Activated CD8-positive, alpha-beta memory T cell treated with anti-CD3 and anti-CD28 coated beads for 1 hour (primary cell): ENCODE data around the gene FBXL5.

ENCODE experiments used
- DNase-seq, 2 donors: peaks; one replicate each; pipeline ENCODE4 v3.0.0-alpha.2; 2020; ENCODE audit warnings: low read depth in 1 of 2; ENCODE audit errors: extremely low read depth in 1 of 2

FBXL5 gene

DNA sequence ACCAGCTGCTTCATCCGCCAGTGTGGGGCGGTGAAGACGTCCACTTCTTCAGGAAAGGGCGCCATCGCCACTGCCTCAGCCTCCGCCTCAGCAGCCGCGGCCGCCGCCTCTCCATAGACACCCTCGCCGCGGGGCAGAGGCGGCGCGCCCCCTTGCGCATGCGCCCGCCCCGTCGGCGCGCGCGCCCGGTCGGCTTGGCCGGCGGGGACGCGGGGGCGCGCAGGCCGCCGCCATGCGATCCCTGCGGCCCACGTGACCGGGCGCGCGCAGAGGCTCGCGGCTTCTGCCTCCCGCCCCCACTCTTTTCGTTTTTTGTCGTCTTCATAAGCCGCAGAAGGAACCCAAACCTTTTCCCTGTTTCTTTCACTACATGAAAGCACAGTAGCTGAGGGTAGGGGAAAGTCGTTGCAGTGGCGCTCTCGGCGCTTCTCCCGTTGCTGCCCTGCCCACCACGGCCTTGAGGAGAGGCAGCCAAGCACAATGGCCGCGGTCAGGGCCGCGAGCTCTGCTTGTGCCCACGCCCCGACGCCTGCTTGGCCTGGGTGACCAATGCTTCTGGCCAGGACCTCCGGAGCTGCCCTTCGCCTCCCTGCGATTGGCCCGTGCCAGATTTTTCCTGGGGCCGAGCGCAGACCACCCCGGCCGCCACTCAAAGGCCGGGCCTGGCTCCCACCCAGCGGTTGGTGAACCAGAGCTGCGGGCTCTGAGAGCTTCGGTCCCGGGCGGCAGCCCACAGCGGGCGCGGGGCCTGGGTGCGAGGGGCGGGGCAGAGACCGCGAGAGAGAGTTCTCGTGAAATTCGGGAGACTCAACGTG lies at the start of gene FBXL5:
Gene FBXL5 (minus strand): TSS at position 135 of the 815 bp plus-strand sequence. CDS start 70 bp downstream, at position 65.
- peak; percentile 37 to 74 for DNase-seq

- no peak for DNase-seq
Measured at GRCh38 chr4:15704129-15704528, 49.0 kb upstream of the FBXL5 start.

DNA sequence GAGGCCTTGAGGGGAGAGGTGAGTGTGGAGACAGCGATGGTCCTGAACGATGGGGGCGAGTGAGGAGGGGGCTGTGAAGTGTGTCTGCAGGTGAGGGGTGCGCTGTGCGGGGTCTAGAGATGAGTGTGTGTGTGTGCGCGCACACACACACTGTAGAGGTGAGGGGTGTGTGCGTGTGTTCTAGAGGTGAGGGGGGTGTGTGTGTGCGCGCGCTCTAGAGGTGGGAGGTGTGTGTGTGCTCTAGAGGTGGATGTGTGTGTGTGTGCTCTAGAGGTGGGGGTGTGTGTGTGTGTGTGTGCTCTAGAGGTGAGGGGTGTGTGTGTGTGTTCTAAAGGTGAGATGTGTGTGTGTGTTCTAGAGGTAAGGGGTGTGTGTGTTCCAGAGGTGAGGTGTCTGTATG lies 48.3 kb upstream of the FBXL5 start:
- DNase-seq = no peak

GRCh38 chr4:15702941-15703403 lies 47.8 kb upstream of the FBXL5 start, which contains the start of gene BST1:
BST1 (plus strand) TSS chr4:15703065; CDS start chr4:15703145, 80 bp downstream.
- peak in 1 of 2 donors; percentile 16 for DNase-seq

DNA sequence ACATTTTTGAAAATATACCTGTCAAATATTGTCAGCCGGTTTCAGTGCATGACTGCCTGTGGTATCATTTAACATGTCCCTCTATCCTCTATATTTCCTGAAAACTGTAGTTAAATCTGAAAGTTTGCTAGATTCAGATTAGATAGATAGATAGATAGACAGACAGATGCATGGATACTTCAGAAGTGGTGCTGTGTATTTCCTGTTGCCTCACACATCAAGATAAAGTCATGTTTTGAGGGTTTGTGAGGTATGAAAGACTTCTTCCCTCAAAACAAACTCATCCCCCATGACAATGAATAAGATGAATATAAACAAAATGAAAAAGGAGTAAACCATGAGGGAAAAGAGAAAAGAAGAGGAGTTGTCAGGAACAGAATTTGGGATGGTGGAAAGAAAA lies 41.7 kb upstream of the FBXL5 start:
- DNase-seq = no peak

DNA sequence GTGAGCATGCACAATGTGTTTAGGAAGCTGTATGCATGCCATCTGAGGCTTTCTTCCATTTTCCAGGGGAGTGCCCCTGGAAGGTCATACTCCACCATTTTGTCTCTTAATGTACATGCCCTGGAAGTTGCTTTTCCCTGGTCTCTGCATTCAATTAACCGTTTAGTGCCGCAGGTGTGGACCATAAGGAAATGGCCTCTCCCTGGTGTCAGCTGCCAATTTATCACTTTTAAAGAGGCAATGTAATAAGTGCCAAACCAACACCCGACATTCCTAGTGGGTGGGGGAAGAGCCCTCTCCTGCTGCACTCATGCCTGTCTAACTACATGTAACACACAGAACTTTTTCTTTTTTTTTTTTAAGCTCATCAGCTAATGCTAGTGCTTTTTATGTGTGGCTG lies 40.6 kb upstream of the FBXL5 start:
- no peak for DNase-seq

- no peak for DNase-seq
Measured at GRCh38 chr4:15695240-15695699, 40.1 kb upstream of the FBXL5 start.

DNA sequence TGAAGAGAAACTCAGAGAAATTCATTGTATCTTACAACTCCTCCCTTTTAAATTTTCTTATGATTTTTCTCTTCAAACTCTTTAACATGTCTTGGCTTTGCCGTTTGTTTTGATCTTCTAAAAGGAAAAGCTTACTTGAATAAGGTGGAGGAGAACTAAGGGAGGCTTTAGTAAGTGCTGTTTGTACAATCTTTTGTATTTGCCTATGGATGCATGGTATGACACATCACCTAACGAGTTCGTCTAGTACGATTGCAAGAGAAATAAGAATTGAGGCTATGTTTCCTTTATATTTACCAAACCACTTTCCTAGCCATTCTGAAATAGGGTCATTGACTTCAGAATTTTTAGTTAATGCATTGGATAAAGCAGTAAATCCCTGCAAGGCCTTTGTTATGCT lies 39.3 kb upstream of the FBXL5 start:
- DNase-seq = no peak

GRCh38 chr4:15692602-15693001 lies 37.4 kb upstream of the FBXL5 start:
- DNase-seq = no peak

GRCh38 chr4:15691346-15692135 lies 36.4 kb upstream of the FBXL5 start:
- no peak for DNase-seq

DNA sequence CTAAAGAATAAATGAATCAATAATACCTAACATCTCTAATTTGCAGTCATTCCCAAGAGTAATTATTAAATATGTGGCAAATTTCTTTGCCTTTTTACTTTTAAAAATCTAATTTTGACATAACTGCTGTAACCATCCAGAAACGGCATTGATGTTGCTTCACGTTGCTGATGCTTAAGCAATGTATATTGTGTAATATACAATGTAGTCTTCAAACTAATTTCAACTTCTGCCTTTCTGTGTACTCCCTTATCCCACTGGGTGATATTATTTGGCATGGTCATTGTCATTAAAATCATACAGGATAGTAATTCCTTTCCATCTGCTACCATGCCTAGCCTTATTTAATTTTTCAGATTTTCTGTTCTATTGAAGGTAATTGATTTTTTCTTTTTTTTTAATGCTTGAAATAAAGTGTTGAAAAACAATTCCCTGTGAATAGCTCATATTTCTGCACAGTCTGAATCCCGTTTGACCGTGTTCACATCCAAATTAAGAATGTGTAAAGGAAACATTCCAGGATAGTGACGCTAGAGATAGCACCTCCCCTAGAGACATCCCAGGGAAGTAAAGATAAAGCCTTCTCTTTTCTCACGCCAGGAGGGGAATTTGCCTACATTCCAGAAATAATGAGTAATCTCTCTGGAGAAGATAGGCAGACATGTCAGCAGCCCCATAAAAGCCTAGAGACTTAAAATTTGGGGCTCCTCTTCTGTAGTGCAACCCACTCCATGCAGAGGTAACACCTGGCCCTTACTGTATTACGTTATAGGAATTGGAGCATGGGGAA lies 35.1 kb upstream of the FBXL5 start:
- no peak for DNase-seq

DNA sequence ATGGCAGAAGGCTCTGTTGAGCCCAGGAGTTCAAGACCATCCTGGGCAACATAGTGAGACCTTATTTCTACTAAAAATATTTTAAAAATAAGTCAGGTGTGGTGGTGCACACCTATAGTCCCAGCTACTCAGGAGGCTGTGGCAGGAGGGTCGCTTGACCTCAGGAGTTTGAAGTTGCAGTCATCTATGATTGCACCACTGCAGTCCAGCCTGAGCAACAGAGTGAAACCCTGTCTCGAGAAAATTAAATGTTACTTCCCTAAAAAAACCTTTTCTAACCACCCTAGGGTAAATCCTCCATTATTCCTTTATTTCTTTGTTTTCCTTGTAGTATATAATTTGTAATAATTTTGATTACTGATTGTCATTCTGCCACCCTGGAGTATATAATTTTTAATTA lies 34.4 kb upstream of the FBXL5 start:
- no peak for DNase-seq

DNA sequence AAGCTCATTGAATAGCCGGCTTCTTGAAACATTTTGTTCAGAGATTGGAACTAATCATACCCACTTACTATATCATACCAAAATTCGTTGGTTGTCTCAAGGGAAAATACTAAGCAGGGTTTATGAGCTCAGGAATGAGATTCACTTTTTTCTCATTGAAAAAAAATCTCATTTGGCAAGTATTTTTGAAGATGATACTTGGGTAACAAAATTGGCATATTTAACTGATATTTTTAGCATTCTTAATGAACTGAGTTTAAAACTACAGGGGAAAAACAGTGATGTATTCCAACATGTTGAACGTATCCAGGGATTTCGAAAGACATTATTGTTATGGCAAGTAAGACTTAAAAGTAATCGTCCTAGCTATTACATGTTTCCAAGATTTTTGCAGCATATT lies 32.9 kb upstream of the FBXL5 start:
- DNase-seq = no peak

GRCh38 chr4:15684498-15684897 lies 29.3 kb upstream of the FBXL5 start:
- DNase-seq = no peak

- DNase-seq = no peak
Measured at GRCh38 chr4:15683143-15683495, 28.0 kb upstream of the FBXL5 start.

- DNase-seq = no peak
Measured at GRCh38 chr4:15682242-15683142, 27.3 kb upstream of the FBXL5 start.

DNA sequence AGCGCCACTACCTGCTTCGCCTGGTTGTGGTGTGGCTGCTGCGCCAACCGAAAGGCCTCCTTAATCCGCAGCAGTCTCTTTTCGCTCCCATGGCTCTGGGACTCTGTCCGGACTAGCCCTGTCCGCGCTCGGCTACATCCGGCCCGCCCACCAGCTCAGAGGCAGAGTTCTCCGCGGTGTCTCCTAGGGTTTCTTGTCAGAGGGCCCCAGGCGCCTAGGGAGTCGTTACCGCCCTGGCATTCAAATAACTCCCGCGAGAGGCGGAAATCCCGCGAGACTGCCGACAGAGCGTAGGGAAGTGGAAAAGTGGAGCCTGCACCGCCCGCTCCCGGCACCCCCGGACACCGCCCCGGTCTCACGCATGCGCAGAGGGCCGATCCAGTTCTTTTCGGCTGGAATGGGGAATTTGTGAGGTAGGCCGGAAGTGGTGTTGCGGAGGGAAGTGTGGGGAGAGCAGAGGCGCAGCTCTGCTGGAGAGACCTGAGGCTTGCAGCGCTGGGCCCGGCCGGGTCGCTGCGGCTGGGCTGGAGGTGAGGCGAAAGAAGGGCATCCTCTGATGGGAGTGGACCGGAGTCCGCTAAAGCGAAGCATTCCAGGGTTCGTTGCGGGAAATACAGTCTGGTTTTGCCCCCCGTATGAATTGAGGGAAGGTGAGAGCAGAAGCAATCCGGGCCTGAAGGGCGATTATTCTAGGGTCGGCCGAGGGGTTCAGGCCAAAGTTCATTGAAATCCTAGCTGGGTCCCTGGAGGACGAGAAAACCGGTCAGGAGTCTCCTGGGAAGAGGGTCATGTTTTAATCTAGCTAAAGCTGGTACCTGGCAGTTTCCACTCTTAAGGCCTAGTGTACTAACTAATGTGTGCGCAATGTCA lies 26.4 kb upstream of the FBXL5 start, which contains the start of gene FAM200B:
Gene FAM200B (plus strand): TSS at position 456 of the 870 bp plus-strand sequence. CDS start 5,151 bp downstream, outside the sequence.
- DNase-seq = peak; percentile 88 to 96

GRCh38 chr4:15681067-15681371 lies 25.9 kb upstream of the FBXL5 start:
- DNase-seq = no peak

DNA sequence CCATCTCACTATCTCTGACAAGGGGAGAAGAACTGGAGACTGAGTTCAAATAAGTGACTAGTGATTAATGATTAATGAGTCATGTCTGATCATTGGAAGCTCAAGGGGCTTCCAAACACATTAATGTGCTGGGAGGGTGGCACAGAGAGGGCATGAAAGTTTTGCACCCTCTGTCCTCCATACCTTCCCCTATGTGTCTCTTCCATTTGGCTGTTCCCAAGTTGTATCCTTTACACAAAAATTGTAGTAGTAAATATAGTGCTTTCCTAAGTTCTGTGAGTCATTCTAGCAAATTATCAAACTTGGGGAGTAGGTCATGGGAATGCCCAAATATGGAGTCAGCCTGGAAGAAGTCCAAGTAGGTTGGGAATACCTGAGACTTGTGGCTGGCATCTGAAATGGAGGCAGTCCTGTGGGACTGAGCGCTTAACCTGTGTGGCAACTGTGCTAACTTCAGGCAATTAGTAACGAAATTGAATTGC lies 22.4 kb upstream of the FBXL5 start:
- DNase-seq = no peak
